HUES6 (cell line): ENCODE measurements around the gene MPDZ.

ENCODE experiments used
- H3K27ac ChIP-seq: 2 replicates; pipeline ENCODE4 v1.7.0; 2013; ENCODE audit warnings: low read depth, mild to moderate bottlenecking, low read length, inconsistent platforms
- H3K27me3 ChIP-seq: 2 replicates; pipeline ENCODE4 v1.6.1; 2013; ENCODE audit warnings: low read length; ENCODE audit not compliant: control insufficient read depth, insufficient read depth
- H3K36me3 ChIP-seq: 2 replicates; pipeline ENCODE4 v1.6.1; 2013; ENCODE audit warnings: low read length; ENCODE audit not compliant: control insufficient read depth, insufficient read depth
- H3K4me1 ChIP-seq: 2 replicates; pipeline ENCODE4 v1.6.1; 2013; ENCODE audit warnings: low read length; ENCODE audit not compliant: control insufficient read depth, insufficient read depth
- H3K4me3 ChIP-seq: 2 replicates; pipeline ENCODE4 v1.5.1; 2013; ENCODE audit warnings: low read depth, low read length
- H3K9ac ChIP-seq: one replicate; pipeline ENCODE4 v1.6.1; 2013; ENCODE audit warnings: mild to moderate bottlenecking, low read length
- H3K9me3 ChIP-seq: 2 replicates; pipeline ENCODE4 v1.6.1; 2013; ENCODE audit warnings: low read depth, low read length; ENCODE audit not compliant: control insufficient read depth, insufficient read depth

The MPDZ gene

GRCh38 chr9:13282998-13283397 is 3.5 kb upstream of the MPDZ start:
- Histone ChIP-seq H3K36me3 (no peaks in the 10 kb centered on the region), H3K4me3 (no peak overlapping the region), H3K27ac (no peak overlapping the region), H3K4me1 (no peaks in the 10 kb centered on the region), H3K9me3 (no peaks in the 10 kb centered on the region), H3K9ac (no peak overlapping the region), H3K27me3 (no peaks in the 10 kb centered on the region)

- no peaks in the 10 kb centered on the region for H3K27me3 ChIP-seq
- no peaks in the 10 kb centered on the region for H3K36me3 ChIP-seq
- H3K9ac ChIP-seq = no peak overlapping the region
- no peaks in the 10 kb centered on the region for H3K9me3 ChIP-seq
- no peak overlapping the region for H3K27ac ChIP-seq
- no peak overlapping the region for H3K4me3 ChIP-seq
- H3K4me1 ChIP-seq = peaks cover 6% of the 10 kb centered on the region
Observed at GRCh38 chr9:13281356-13282016, 2.0 kb upstream of the MPDZ start.

- peak overlapping the region; percentile 82 for H3K27ac ChIP-seq
- no peaks in the 10 kb centered on the region for H3K36me3 ChIP-seq
- no peaks in the 10 kb centered on the region for H3K9me3 ChIP-seq
- no peaks in the 10 kb centered on the region for H3K27me3 ChIP-seq
- H3K4me1 ChIP-seq = peaks cover 12% of the 10 kb centered on the region
- peak overlapping the region; percentile 75 for H3K4me3 ChIP-seq
- peak overlapping the region; percentile 89 for H3K9ac ChIP-seq
Observed at GRCh38 chr9:13278368-13279246, 885 bp downstream of the MPDZ start.

GRCh38 chr9:13278023-13278367 is 1.5 kb downstream of the MPDZ start:
- Histone ChIP-seq H3K4me1 (peaks cover 12% of the 10 kb centered on the region), H3K27me3 (no peaks in the 10 kb centered on the region), H3K27ac (no peak overlapping the region), H3K4me3 (peak overlapping the region; percentile 75), H3K36me3 (no peaks in the 10 kb centered on the region), H3K9ac (peak overlapping the region; percentile 89), H3K9me3 (no peaks in the 10 kb centered on the region)

- Histone ChIP-seq H3K9ac (no peak overlapping the region), H3K4me1 (peaks cover 12% of the 10 kb centered on the region), H3K9me3 (no peaks in the 10 kb centered on the region), H3K36me3 (no peaks in the 10 kb centered on the region), H3K27me3 (no peaks in the 10 kb centered on the region), H3K27ac (no peak overlapping the region), H3K4me3 (no peak overlapping the region)
Observed at GRCh38 chr9:13274886-13275641, 4.4 kb downstream of the MPDZ start.

- Histone ChIP-seq H3K27ac (no peak overlapping the region), H3K9me3 (no peaks in the 10 kb centered on the region), H3K4me3 (no peak overlapping the region), H3K36me3 (no peaks in the 10 kb centered on the region), H3K27me3 (no peaks in the 10 kb centered on the region), H3K4me1 (peaks cover 30% of the 10 kb centered on the region), H3K9ac (no peak overlapping the region)
Observed at GRCh38 chr9:13270734-13271133, 8.8 kb downstream of the MPDZ start.

- peaks cover 27% of the 10 kb centered on the region for H3K4me1 ChIP-seq
- H3K27me3 ChIP-seq = no peaks in the 10 kb centered on the region
- no peak overlapping the region for H3K4me3 ChIP-seq
- no peaks in the 10 kb centered on the region for H3K36me3 ChIP-seq
- no peak overlapping the region for H3K9ac ChIP-seq
- no peaks in the 10 kb centered on the region for H3K9me3 ChIP-seq
- no peak overlapping the region for H3K27ac ChIP-seq
Observed at GRCh38 chr9:13269589-13270452, 9.7 kb downstream of the MPDZ start.

GRCh38 chr9:13268469-13268868 is 11.0 kb downstream of the MPDZ start:
- Histone ChIP-seq H3K9ac (no peak overlapping the region), H3K4me1 (peaks cover 24% of the 10 kb centered on the region), H3K4me3 (no peak overlapping the region), H3K9me3 (no peaks in the 10 kb centered on the region), H3K27me3 (no peaks in the 10 kb centered on the region), H3K36me3 (no peaks in the 10 kb centered on the region), H3K27ac (no peak overlapping the region)

GRCh38 chr9:13267743-13268142 is 11.7 kb downstream of the MPDZ start:
- H3K4me1 ChIP-seq = peaks cover 24% of the 10 kb centered on the region
- H3K4me3 ChIP-seq = no peak overlapping the region
- no peaks in the 10 kb centered on the region for H3K36me3 ChIP-seq
- H3K9me3 ChIP-seq = no peaks in the 10 kb centered on the region
- H3K27ac ChIP-seq = no peak overlapping the region
- no peaks in the 10 kb centered on the region for H3K27me3 ChIP-seq
- no peak overlapping the region for H3K9ac ChIP-seq

GRCh38 chr9:13266167-13266566 is 13.3 kb downstream of the MPDZ start:
- H3K27ac ChIP-seq = no peak overlapping the region
- H3K27me3 ChIP-seq = no peaks in the 10 kb centered on the region
- H3K4me3 ChIP-seq = no peak overlapping the region
- H3K9me3 ChIP-seq = no peaks in the 10 kb centered on the region
- H3K4me1 ChIP-seq = peaks cover 24% of the 10 kb centered on the region
- no peaks in the 10 kb centered on the region for H3K36me3 ChIP-seq
- H3K9ac ChIP-seq = no peak overlapping the region
